ENCODE measurements around the gene TMX2. TPM values are rescaled to one million over a fixed set of nuclear protein-coding genes. Genes with fewer than 3 reads are reported as not detected.

TMX2 gene
- total RNA-seq, 1 donor from 2014 or later, result 51.0 TPM

GRCh38 chr11:57667736-57668433 lies 44.5 kb upstream of the TMX2 start, which contains the start of gene ZDHHC5:
Gene ZDHHC5, plus strand, starts transcription at chr11:57668114. Its CDS starts 4,977 bp downstream, at chr11:57673091.
- H3K36me3 Mint-ChIP-seq (ENCODE audit: low read depth, unreplicated experiment), result peaks cover 27% of the 10 kb centered on the region
- TF ChIP-seq, protein P1, sequence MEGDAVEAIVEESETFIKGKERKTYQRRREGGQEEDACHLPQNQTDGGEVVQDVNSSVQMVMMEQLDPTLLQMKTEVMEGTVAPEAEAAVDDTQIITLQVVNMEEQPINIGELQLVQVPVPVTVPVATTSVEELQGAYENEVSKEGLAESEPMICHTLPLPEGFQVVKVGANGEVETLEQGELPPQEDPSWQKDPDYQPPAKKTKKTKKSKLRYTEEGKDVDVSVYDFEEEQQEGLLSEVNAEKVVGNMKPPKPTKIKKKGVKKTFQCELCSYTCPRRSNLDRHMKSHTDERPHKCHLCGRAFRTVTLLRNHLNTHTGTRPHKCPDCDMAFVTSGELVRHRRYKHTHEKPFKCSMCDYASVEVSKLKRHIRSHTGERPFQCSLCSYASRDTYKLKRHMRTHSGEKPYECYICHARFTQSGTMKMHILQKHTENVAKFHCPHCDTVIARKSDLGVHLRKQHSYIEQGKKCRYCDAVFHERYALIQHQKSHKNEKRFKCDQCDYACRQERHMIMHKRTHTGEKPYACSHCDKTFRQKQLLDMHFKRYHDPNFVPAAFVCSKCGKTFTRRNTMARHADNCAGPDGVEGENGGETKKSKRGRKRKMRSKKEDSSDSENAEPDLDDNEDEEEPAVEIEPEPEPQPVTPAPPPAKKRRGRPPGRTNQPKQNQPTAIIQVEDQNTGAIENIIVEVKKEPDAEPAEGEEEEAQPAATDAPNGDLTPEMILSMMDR (IDR thresholded peaks at IDR 0.05; ENCODE audit: unreplicated experiment), result peak; percentile 80
- H3K9me3 Mint-ChIP-seq (ENCODE audit: unreplicated experiment), result no peaks in the 10 kb centered on the region
- peaks cover 21% of the 10 kb centered on the region for H3K27me3 Mint-ChIP-seq (ENCODE audit: unreplicated experiment)
- H3K27ac Mint-ChIP-seq (ENCODE audit: unreplicated experiment), result peak within 1 kb of the TSS; percentile 100
- H3K4me1 Mint-ChIP-seq (ENCODE audit: unreplicated experiment), result peaks cover 29% of the 10 kb centered on the region
- peak within 1 kb of the TSS; percentile 100 for H3K4me3 Mint-ChIP-seq (ENCODE audit: unreplicated experiment)
- DNase-seq (ENCODE audit: low spot score), result peak; percentile 97

- H3K9me3 Mint-ChIP-seq (ENCODE audit: unreplicated experiment), result no peaks in the 10 kb centered on the region
- H3K27ac Mint-ChIP-seq (ENCODE audit: unreplicated experiment), result peak overlapping the region; percentile 99
- TF ChIP-seq, protein P1 (IDR thresholded peaks at IDR 0.05; ENCODE audit: unreplicated experiment), result no peak
- H3K36me3 Mint-ChIP-seq (ENCODE audit: low read depth, unreplicated experiment), result peaks cover 32% of the 10 kb centered on the region
- no peak for DNase-seq (ENCODE audit: low spot score)
- peak overlapping the region; percentile 100 for H3K4me3 Mint-ChIP-seq (ENCODE audit: unreplicated experiment)
- peaks cover 29% of the 10 kb centered on the region for H3K4me1 Mint-ChIP-seq (ENCODE audit: unreplicated experiment)
- H3K27me3 Mint-ChIP-seq (ENCODE audit: unreplicated experiment), result peaks cover 21% of the 10 kb centered on the region
Observed at GRCh38 chr11:57668434-57668782, 44.0 kb upstream of the TMX2 start.

GRCh38 chr11:57674251-57674650 lies 38.1 kb upstream of the TMX2 start:
- no peak for DNase-seq (ENCODE audit: low spot score)
- TF ChIP-seq, protein P1 (IDR thresholded peaks at IDR 0.05; ENCODE audit: unreplicated experiment), result no peak
- peaks cover 24% of the 10 kb centered on the region for H3K36me3 Mint-ChIP-seq (ENCODE audit: low read depth, unreplicated experiment)
- no peaks in the 10 kb centered on the region for H3K9me3 Mint-ChIP-seq (ENCODE audit: unreplicated experiment)
- H3K4me1 Mint-ChIP-seq (ENCODE audit: unreplicated experiment), result peaks cover 12% of the 10 kb centered on the region
- H3K27ac Mint-ChIP-seq (ENCODE audit: unreplicated experiment), result no peak overlapping the region
- H3K27me3 Mint-ChIP-seq (ENCODE audit: unreplicated experiment), result no peaks in the 10 kb centered on the region
- H3K4me3 Mint-ChIP-seq (ENCODE audit: unreplicated experiment), result no peak overlapping the region

DNA sequence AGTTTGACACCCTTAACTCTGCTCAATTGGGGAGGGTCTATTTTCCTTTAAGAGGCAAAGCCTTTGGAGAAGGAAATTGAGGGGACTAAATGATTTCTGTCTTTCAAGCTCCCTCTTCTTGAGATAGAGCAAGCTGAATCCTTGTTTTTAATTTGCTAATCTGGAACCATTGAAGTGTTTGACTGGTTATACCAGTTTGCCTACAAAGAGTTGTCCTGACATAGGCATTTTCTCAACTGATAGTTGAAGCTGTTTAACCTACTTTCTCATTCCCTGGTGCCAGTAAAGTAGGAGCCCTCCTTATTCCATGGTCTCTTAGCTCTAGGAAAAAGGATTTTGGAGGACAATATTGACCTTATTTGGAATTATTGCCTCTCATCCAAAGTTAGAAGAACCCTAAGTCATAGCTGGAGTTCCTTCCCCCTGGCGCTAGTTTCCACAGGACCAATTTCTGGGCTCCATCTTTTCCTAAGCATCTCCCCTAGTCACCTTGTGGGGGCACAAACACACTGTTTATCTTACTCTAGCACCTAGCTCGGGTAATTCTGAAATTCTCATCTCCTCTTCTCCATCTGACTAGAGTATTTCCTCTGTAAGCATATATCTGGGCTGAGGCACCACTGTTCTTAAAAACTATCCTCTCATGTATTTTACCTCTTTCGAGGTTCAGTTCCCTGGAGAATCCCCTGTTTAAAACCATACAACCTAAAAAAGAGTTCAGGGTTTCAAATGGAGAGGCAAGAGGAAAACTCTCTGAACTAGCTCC lies 37.0 kb upstream of the TMX2 start:
- H3K9me3 Mint-ChIP-seq (ENCODE audit: unreplicated experiment), result no peaks in the 10 kb centered on the region
- H3K27ac Mint-ChIP-seq (ENCODE audit: unreplicated experiment), result no peak overlapping the region
- no peak overlapping the region for H3K4me3 Mint-ChIP-seq (ENCODE audit: unreplicated experiment)
- peaks cover 6% of the 10 kb centered on the region for H3K4me1 Mint-ChIP-seq (ENCODE audit: unreplicated experiment)
- TF ChIP-seq, protein P1 (IDR thresholded peaks at IDR 0.05; ENCODE audit: unreplicated experiment), result no peak
- H3K27me3 Mint-ChIP-seq (ENCODE audit: unreplicated experiment), result no peaks in the 10 kb centered on the region
- peaks cover 24% of the 10 kb centered on the region for H3K36me3 Mint-ChIP-seq (ENCODE audit: low read depth, unreplicated experiment)
- no peak for DNase-seq (ENCODE audit: low spot score)

DNA sequence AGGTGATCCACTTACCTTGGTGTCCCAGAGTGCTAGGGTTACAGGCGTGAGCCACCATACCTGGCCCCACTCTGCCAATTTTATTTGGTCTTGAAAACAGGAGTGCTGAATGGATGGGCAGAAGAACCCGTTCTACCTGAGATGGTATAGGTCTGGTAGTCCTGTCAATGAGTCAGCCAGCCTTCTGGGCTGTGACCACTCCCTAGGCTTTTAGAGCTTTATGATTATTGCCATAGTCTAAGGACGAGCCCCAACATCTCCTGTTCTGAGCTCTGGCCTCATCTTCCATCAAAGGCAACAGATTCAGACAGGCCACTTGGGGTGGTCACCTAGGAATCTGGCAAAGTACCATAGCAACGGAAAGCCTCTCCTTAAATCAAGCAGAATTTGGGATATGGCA lies 33.0 kb upstream of the TMX2 start:
- H3K36me3 Mint-ChIP-seq (ENCODE audit: low read depth, unreplicated experiment), result peaks cover 29% of the 10 kb centered on the region
- H3K4me1 Mint-ChIP-seq (ENCODE audit: unreplicated experiment), result peaks cover 7% of the 10 kb centered on the region
- TF ChIP-seq, protein P1 (IDR thresholded peaks at IDR 0.05; ENCODE audit: unreplicated experiment), result no peak

More for the DNA sequence above, 33.0 kb upstream of the TMX2 start:
- Mint-ChIP-seq H3K4me3 (ENCODE audit: unreplicated experiment) (no peak overlapping the region), H3K27ac (ENCODE audit: unreplicated experiment) (no peak overlapping the region), H3K27me3 (ENCODE audit: unreplicated experiment) (no peaks in the 10 kb centered on the region), H3K9me3 (ENCODE audit: unreplicated experiment) (no peaks in the 10 kb centered on the region)
- no peak for DNase-seq (ENCODE audit: low spot score)

All from endothelial cell (in vitro differentiated cells).